Measurements from ENCODE around the gene CENPN. TPM values are rescaled to one million over a fixed set of nuclear protein-coding genes. Genes with fewer than 3 reads are reported as not detected.

The CENPN gene
- total RNA-seq, 1 donor from 2014 or later, result 66.3 TPM

GRCh38 chr16:81061307-81061640 is 54.3 kb downstream of the CENPN start:
- H3K36me3 Mint-ChIP-seq (ENCODE audit: low read depth), result no peaks in the 10 kb centered on the region
- no peak overlapping the region for H3K27ac Mint-ChIP-seq (ENCODE audit: unreplicated experiment)
- no peak for DNase-seq (ENCODE audit: low read depth, low spot score)

GRCh38 chr16:81061871-81062608 is 55.0 kb downstream of the CENPN start:
- no peaks in the 10 kb centered on the region for H3K9me3 Mint-ChIP-seq
- H3K27ac Mint-ChIP-seq (ENCODE audit: unreplicated experiment), result no peak overlapping the region
- H3K36me3 Mint-ChIP-seq (ENCODE audit: low read depth), result no peaks in the 10 kb centered on the region
- no peak for DNase-seq (ENCODE audit: low read depth, low spot score)
- H3K27me3 Mint-ChIP-seq (ENCODE audit: low read depth), result no peaks in the 10 kb centered on the region
- peaks cover 11% of the 10 kb centered on the region for H3K4me1 Mint-ChIP-seq
- H3K4me3 Mint-ChIP-seq, result no peak overlapping the region
- TF ChIP-seq CTCF (conservative IDR thresholded peaks at IDR 0.05), result no peak

More at GRCh38 chr16:81061307-81061640, 54.3 kb downstream of the CENPN start:
- no peak overlapping the region for H3K4me3 Mint-ChIP-seq
- H3K27me3 Mint-ChIP-seq (ENCODE audit: low read depth), result no peaks in the 10 kb centered on the region
- TF ChIP-seq CTCF (conservative IDR thresholded peaks at IDR 0.05), result no peak
- no peaks in the 10 kb centered on the region for H3K9me3 Mint-ChIP-seq
- peaks cover 3% of the 10 kb centered on the region for H3K4me1 Mint-ChIP-seq

- Mint-ChIP-seq H3K9me3 (no peaks in the 10 kb centered on the region), H3K27me3 (ENCODE audit: low read depth) (no peaks in the 10 kb centered on the region), H3K27ac (ENCODE audit: unreplicated experiment) (no peak overlapping the region), H3K4me3 (no peak overlapping the region), H3K4me1 (peaks cover 14% of the 10 kb centered on the region), H3K36me3 (ENCODE audit: low read depth) (no peaks in the 10 kb centered on the region)
- no peak for DNase-seq (ENCODE audit: low read depth, low spot score)
- TF ChIP-seq CTCF (conservative IDR thresholded peaks at IDR 0.05), result no peak
Measured at GRCh38 chr16:81066681-81067080, 59.7 kb downstream of the CENPN start.

GRCh38 chr16:81067166-81067565 is 60.2 kb downstream of the CENPN start:
- no peak overlapping the region for H3K4me3 Mint-ChIP-seq
- H3K4me1 Mint-ChIP-seq, result peaks cover 17% of the 10 kb centered on the region
- H3K27ac Mint-ChIP-seq (ENCODE audit: unreplicated experiment), result no peak overlapping the region
- H3K9me3 Mint-ChIP-seq, result no peaks in the 10 kb centered on the region
- DNase-seq (ENCODE audit: low read depth, low spot score), result no peak
- H3K36me3 Mint-ChIP-seq (ENCODE audit: low read depth), result no peaks in the 10 kb centered on the region
- TF ChIP-seq CTCF (conservative IDR thresholded peaks at IDR 0.05), result no peak
- H3K27me3 Mint-ChIP-seq (ENCODE audit: low read depth), result no peaks in the 10 kb centered on the region

GRCh38 chr16:81069063-81069462 is 62.0 kb downstream of the CENPN start:
- Mint-ChIP-seq H3K4me3 (no peak overlapping the region), H3K36me3 (ENCODE audit: low read depth) (no peaks in the 10 kb centered on the region), H3K4me1 (peaks cover 17% of the 10 kb centered on the region), H3K27me3 (ENCODE audit: low read depth) (no peaks in the 10 kb centered on the region), H3K9me3 (no peaks in the 10 kb centered on the region), H3K27ac (ENCODE audit: unreplicated experiment) (no peak overlapping the region)
- no peak for DNase-seq (ENCODE audit: low read depth, low spot score)
- no peak for TF ChIP-seq CTCF (conservative IDR thresholded peaks at IDR 0.05)
